Measurements from ENCODE around the gene IL36G. TPM values are rescaled to one million over a fixed set of nuclear protein-coding genes. Genes with fewer than 3 reads are reported as not detected.
"Not testable (repeated sequence)": the region's sequence is repeated elsewhere in the genome, so short reads cannot be mapped to it uniquely, and the experiment has no call there.

The IL36G gene
- total RNA-seq, result not detected
- long read RNA-seq, result 0 reads

- intact Hi-C loops (cut with DNase I), result no loop called here
- TF ChIP-seq, protein P1, sequence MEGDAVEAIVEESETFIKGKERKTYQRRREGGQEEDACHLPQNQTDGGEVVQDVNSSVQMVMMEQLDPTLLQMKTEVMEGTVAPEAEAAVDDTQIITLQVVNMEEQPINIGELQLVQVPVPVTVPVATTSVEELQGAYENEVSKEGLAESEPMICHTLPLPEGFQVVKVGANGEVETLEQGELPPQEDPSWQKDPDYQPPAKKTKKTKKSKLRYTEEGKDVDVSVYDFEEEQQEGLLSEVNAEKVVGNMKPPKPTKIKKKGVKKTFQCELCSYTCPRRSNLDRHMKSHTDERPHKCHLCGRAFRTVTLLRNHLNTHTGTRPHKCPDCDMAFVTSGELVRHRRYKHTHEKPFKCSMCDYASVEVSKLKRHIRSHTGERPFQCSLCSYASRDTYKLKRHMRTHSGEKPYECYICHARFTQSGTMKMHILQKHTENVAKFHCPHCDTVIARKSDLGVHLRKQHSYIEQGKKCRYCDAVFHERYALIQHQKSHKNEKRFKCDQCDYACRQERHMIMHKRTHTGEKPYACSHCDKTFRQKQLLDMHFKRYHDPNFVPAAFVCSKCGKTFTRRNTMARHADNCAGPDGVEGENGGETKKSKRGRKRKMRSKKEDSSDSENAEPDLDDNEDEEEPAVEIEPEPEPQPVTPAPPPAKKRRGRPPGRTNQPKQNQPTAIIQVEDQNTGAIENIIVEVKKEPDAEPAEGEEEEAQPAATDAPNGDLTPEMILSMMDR (IDR thresholded peaks at IDR 0.05), result no peak
- Histone ChIP-seq H3K27me3 (ENCODE audit: low read depth) (no peaks in the 10 kb centered on the region), H3K4me3 (no peak within 1 kb of the TSS), H3K9me3 (no peaks in the 10 kb centered on the region), H3K4me1 (no peaks in the 10 kb centered on the region), H3K36me3 (no peaks in the 10 kb centered on the region), H3K27ac (no peak within 1 kb of the TSS)
- ATAC-seq, result no peak
- DNase-seq, result no peak
Observed at GRCh38 chr2:112977559-112978056, at the start of gene IL36G. Gene IL36G, plus strand, starts transcription at chr2:112978006. Its CDS starts 633 bp downstream, at chr2:112978639.

DNA sequence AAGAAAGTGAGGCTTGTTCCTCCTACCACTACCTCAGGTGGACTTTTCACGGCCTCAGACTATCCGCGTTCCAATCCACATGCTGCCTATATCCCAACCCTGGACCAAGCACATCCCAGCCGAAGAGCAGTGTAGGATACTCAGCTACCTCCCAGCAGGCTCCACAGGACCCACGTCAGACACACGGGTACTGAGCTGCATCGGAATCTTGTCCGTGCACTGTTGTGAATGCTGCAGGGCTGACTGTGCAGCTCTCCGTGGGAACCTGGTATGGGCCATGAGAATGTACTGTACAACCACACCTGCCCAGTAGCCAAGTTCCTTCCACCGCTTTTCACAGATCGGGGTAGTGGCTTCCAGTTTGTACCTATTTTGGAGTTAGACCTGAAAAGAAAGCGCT lies 44.5 kb upstream of the IL36G start:
- H3K9me3 ChIP-seq, result no peaks in the 10 kb centered on the region
- intact Hi-C loops (cut with DNase I), result no loop called here
- no peaks in the 10 kb centered on the region for H3K36me3 ChIP-seq
- no peaks in the 10 kb centered on the region for H3K4me1 ChIP-seq
- H3K27me3 ChIP-seq (ENCODE audit: low read depth), result no peaks in the 10 kb centered on the region
- H3K4me3 ChIP-seq, result no peak overlapping the region
- no peak for DNase-seq
- no peak overlapping the region for H3K27ac ChIP-seq
- ATAC-seq, result no peak
- TF ChIP-seq, protein P1 (IDR thresholded peaks at IDR 0.05), result no peak

- H3K27ac ChIP-seq; H3K4me1 ChIP-seq; ATAC-seq; H3K27me3 ChIP-seq (ENCODE audit: low read depth); H3K4me3 ChIP-seq; H3K9me3 ChIP-seq; DNase-seq; H3K36me3 ChIP-seq; intact Hi-C loops (cut with DNase I): not testable (repeated sequence)
Observed at GRCh38 chr2:112934117-112934516, 43.7 kb upstream of the IL36G start.

DNA sequence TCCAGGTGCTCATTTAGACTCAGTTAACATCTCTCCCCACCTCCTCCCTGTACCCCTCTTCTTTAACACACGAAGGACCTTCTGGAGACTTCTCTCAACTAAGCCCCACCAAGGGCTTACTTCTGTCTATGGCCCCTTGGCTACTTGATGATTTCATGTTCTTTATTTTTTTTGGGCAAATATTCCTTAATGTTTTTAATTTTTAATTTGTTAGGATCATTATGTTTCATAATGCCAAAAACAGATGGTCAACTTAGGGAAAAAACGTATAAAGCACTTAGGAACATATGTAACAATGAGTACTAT lies 40.9 kb upstream of the IL36G start:
- Histone ChIP-seq H3K9me3 (no peaks in the 10 kb centered on the region), H3K27ac (no peak overlapping the region), H3K4me3 (no peak overlapping the region), H3K36me3 (no peaks in the 10 kb centered on the region), H3K4me1 (no peaks in the 10 kb centered on the region), H3K27me3 (ENCODE audit: low read depth) (no peaks in the 10 kb centered on the region)
- ATAC-seq (no peak), DNase-seq (no peak)
- intact Hi-C loops (cut with DNase I), result no loop called here
- TF ChIP-seq, protein P1 (IDR thresholded peaks at IDR 0.05), result no peak

- no peaks in the 10 kb centered on the region for H3K36me3 ChIP-seq
- TF ChIP-seq, protein P1 (IDR thresholded peaks at IDR 0.05), result no peak
Observed at GRCh38 chr2:112938904-112939303, 38.9 kb upstream of the IL36G start.

GRCh38 chr2:112939425-112939824 lies 38.4 kb upstream of the IL36G start:
- TF ChIP-seq, protein P1 (IDR thresholded peaks at IDR 0.05), result no peak
- no peaks in the 10 kb centered on the region for H3K27me3 ChIP-seq (ENCODE audit: low read depth)
- ATAC-seq (no peak), DNase-seq (no peak)
- H3K9me3 ChIP-seq, result no peaks in the 10 kb centered on the region
- no peak overlapping the region for H3K4me3 ChIP-seq
- no peak overlapping the region for H3K27ac ChIP-seq
- intact Hi-C loops (cut with DNase I), result no loop called here
- H3K36me3 ChIP-seq, result no peaks in the 10 kb centered on the region
- H3K4me1 ChIP-seq, result no peaks in the 10 kb centered on the region

More at GRCh38 chr2:112938904-112939303, 38.9 kb upstream of the IL36G start:
- no peaks in the 10 kb centered on the region for H3K9me3 ChIP-seq
- H3K4me3 ChIP-seq, result no peak overlapping the region
- no peaks in the 10 kb centered on the region for H3K27me3 ChIP-seq (ENCODE audit: low read depth)
- no peaks in the 10 kb centered on the region for H3K4me1 ChIP-seq
- no peak overlapping the region for H3K27ac ChIP-seq
- DNase-seq (no peak), ATAC-seq (no peak)
- intact Hi-C loops (cut with DNase I), result no loop called here
